HL-60 (cell line): ENCODE results near the gene COL13A1.

ENCODE experiments used
- GABPA ChIP-seq: IDR thresholded peaks from 2 replicates; pipeline ENCODE4 v1.6.1; 2012; ENCODE audit warnings: low read depth
- POLR2AphosphoS5 ChIP-seq: IDR thresholded peaks from 2 replicates; pipeline ENCODE4 v1.6.1; 2012; ENCODE audit warnings: low read depth
- SPI1 ChIP-seq: IDR thresholded peaks from 2 replicates; pipeline ENCODE4 v1.6.1; 2012; ENCODE audit warnings: low read depth, mild to moderate bottlenecking, borderline replicate concordance
- TF ChIP-seq, protein P1 (sequence below): IDR thresholded peaks from one replicate; pipeline ENCODE4 v1.5.1; 2011; ENCODE audit warnings: low read length, control low read depth, inconsistent platforms; ENCODE audit not compliant: insufficient read depth
- TF ChIP-seq, protein P2 (sequence below): IDR thresholded peaks from 2 replicates; pipeline ENCODE4 v1.6.1; 2012; ENCODE audit warnings: low read depth; ENCODE audit not compliant: insufficient replicate concordance

DNA sequence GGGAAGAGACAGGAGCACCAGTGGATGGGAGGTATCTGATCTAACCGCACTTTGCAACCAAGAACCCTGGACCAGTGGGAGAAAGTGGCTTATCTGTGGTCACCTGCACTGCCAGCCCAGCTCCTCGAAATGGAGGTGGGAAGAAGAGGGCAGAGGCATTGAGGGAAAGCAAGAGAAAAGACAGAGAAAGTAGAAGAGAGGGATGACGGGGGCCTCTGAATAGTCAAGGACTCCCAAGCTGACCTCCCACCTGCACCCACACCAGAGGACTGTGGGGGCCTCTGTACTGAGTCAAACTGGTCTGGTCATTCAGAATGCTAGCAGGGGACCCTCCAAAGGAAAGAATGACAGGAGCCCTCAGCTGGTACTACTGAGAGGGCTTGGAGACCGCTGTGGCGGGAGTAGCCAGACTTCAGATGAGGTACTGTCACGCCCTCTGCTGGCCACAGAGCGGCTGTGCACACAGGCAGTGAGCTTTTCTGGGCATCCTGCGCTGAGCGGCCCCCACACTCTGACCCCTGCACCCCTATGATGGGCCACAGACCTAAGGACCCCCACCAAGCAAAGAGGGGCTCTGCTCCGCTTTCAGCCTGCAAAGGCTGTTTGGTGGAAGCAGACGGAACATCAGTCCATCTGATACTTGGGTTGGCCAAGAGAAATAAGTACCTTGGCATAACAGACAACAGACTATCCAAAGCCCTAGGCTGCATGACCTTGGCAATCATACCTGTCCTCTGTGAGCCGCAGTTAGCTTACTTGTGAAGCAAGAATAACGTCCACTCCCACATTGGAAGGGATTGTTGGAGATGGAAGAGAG, 112.9 kb downstream of the COL13A1 start:
- TF ChIP-seq, protein P1, sequence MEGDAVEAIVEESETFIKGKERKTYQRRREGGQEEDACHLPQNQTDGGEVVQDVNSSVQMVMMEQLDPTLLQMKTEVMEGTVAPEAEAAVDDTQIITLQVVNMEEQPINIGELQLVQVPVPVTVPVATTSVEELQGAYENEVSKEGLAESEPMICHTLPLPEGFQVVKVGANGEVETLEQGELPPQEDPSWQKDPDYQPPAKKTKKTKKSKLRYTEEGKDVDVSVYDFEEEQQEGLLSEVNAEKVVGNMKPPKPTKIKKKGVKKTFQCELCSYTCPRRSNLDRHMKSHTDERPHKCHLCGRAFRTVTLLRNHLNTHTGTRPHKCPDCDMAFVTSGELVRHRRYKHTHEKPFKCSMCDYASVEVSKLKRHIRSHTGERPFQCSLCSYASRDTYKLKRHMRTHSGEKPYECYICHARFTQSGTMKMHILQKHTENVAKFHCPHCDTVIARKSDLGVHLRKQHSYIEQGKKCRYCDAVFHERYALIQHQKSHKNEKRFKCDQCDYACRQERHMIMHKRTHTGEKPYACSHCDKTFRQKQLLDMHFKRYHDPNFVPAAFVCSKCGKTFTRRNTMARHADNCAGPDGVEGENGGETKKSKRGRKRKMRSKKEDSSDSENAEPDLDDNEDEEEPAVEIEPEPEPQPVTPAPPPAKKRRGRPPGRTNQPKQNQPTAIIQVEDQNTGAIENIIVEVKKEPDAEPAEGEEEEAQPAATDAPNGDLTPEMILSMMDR, result peak; percentile 89
- TF ChIP-seq POLR2AphosphoS5, result no peak
- TF ChIP-seq, protein P2, sequence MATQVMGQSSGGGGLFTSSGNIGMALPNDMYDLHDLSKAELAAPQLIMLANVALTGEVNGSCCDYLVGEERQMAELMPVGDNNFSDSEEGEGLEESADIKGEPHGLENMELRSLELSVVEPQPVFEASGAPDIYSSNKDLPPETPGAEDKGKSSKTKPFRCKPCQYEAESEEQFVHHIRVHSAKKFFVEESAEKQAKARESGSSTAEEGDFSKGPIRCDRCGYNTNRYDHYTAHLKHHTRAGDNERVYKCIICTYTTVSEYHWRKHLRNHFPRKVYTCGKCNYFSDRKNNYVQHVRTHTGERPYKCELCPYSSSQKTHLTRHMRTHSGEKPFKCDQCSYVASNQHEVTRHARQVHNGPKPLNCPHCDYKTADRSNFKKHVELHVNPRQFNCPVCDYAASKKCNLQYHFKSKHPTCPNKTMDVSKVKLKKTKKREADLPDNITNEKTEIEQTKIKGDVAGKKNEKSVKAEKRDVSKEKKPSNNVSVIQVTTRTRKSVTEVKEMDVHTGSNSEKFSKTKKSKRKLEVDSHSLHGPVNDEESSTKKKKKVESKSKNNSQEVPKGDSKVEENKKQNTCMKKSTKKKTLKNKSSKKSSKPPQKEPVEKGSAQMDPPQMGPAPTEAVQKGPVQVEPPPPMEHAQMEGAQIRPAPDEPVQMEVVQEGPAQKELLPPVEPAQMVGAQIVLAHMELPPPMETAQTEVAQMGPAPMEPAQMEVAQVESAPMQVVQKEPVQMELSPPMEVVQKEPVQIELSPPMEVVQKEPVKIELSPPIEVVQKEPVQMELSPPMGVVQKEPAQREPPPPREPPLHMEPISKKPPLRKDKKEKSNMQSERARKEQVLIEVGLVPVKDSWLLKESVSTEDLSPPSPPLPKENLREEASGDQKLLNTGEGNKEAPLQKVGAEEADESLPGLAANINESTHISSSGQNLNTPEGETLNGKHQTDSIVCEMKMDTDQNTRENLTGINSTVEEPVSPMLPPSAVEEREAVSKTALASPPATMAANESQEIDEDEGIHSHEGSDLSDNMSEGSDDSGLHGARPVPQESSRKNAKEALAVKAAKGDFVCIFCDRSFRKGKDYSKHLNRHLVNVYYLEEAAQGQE, result no peak
- no peak for TF ChIP-seq GABPA
- no peak for TF ChIP-seq SPI1
